Testis (tissue), 2 donors: ENCODE results near the gene ZCCHC14.

Experiments
- POLR2A ChIP-seq: fragments of 450-650 bp; IDR thresholded peaks from one replicate; pipeline ENCODE4 v1.6.1; 2017; ENCODE audit warnings: antibody characterized with exemption, mild to moderate bottlenecking, moderate library complexity
- TF ChIP-seq, protein P1 (sequence below), 3 experiments: fragments of 450-650 bp in 2 of 3; fragments of 200-600 bp in 1 of 3; sonication (generic) in 1 of 3; IDR thresholded peaks; one replicate each; pipeline ENCODE4 v1.5.1; 2016 to 2019; ENCODE audit warnings: antibody characterized with exemption in 3 of 3, mild to moderate bottlenecking in 2 of 3, moderate library complexity in 1 of 3

DNA sequence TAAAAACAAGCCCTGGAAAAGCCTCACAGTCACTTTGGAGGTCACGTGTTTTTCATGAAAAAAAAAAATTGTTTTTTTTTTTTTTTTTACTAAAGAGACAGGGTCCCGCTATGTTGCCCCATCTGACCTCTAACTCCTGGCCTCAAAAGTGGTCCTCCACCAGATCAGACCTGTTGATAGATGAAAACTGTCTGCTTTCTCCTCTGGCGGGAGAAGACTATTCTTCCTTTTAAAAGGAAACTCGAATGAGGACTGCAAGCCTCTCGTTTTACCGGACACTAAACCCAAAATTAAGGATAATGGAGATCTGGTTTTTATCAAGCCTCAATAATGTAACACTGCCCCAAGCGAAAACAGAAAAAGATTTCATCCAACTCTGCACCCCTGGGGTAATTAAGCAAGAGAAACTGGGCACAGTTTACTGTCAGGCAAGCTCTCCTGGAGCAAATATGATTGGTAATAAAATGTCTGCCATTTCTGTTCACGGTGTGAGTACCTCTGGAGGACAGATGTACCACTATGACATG is 25.8 kb downstream of the ZCCHC14 start:
- TF ChIP-seq, protein P1, sequence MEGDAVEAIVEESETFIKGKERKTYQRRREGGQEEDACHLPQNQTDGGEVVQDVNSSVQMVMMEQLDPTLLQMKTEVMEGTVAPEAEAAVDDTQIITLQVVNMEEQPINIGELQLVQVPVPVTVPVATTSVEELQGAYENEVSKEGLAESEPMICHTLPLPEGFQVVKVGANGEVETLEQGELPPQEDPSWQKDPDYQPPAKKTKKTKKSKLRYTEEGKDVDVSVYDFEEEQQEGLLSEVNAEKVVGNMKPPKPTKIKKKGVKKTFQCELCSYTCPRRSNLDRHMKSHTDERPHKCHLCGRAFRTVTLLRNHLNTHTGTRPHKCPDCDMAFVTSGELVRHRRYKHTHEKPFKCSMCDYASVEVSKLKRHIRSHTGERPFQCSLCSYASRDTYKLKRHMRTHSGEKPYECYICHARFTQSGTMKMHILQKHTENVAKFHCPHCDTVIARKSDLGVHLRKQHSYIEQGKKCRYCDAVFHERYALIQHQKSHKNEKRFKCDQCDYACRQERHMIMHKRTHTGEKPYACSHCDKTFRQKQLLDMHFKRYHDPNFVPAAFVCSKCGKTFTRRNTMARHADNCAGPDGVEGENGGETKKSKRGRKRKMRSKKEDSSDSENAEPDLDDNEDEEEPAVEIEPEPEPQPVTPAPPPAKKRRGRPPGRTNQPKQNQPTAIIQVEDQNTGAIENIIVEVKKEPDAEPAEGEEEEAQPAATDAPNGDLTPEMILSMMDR (IDR thresholded peaks at IDR 0.05), result no peak
- no peak for TF ChIP-seq POLR2A
